Stimulated activated CD4-positive, alpha-beta T cell treated with anti-CD3 and anti-CD28 coated beads, Interleukin-4, amount 100 ng/mL, for 24 hours (primary cell): Measurements from ENCODE around the gene ATP6V0A4.

Experiments used
- DNase-seq: peaks from one replicate; pipeline ENCODE4 v3.0.0-alpha.2; 2020

The ATP6V0A4 gene

DNA sequence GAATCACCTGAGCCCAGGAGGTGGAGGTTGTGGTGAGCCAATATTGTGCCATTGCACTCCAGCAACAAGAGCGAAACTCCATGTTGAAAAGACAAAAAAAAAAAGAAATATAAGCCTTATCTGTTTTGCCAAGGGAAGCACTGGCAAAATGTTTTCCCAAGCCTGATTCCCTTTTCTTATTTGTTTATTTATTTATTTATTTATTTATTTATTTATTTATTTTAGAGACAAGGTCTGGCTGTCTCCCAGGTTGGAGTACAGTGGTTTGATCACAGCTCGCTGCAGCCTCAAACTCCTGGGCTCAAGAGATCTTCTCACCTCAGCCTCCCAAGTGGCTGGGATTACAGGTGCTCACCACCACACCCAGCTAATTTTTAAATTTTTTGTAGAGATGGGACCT, 141.0 kb downstream of the ATP6V0A4 start:
- no peak for DNase-seq
